GM23338 (cell line): ENCODE measurements around the gene MYO3B.

Experiments
- CREB1 ChIP-seq: fragments of 250-450 bp; sonication (Bioruptor Pico); IDR thresholded peaks from 2 replicates; pipeline ENCODE4 v1.5.0; 2020; ENCODE audit warnings: low read depth, mild to moderate bottlenecking, moderate library complexity
- CTCF ChIP-seq, 2 experiments: fragments of 200-600 bp in 1 of 2; sonication (generic) in 1 of 2; conservative IDR thresholded peaks; 2 replicates each; pipeline versions ENCODE4 v1.5.1 to v1.6.1; 2016 to 2017; ENCODE audit warnings: antibody characterized with exemption in 2 of 2, low read depth in 2 of 2, mild to moderate bottlenecking in 2 of 2, moderate library complexity in 1 of 2
- ETS1 ChIP-seq: IDR thresholded peaks from 2 replicates; pipeline ENCODE4 v1.6.1; 2016; ENCODE audit warnings: antibody characterized with exemption
- EZH2 ChIP-seq: fragments of 200-600 bp; sonication (generic); IDR thresholded peaks from one replicate; pipeline ENCODE4 v1.8.0; 2017; ENCODE audit warnings: antibody characterized with exemption, mild to moderate bottlenecking, low read depth; ENCODE audit not compliant: unreplicated experiment
- EZH2phosphoT487 ChIP-seq: fragments of 200-600 bp; sonication (generic); IDR thresholded peaks from one replicate; pipeline ENCODE4 v1.8.1; 2018; ENCODE audit warnings: antibody characterized with exemption; ENCODE audit not compliant: unreplicated experiment
- JUNB ChIP-seq: IDR thresholded peaks from one replicate; pipeline ENCODE4 v1.6.1; 2016; ENCODE audit warnings: antibody characterized with exemption; ENCODE audit not compliant: unreplicated experiment
- NANOG ChIP-seq: IDR thresholded peaks from 2 replicates; pipeline ENCODE4 v1.6.1; 2016; ENCODE audit warnings: antibody characterized with exemption, borderline replicate concordance
- POLR2AphosphoS5 ChIP-seq: IDR thresholded peaks from 2 replicates; pipeline ENCODE4 v1.6.1; 2016; ENCODE audit warnings: antibody characterized with exemption, low read depth
- REST ChIP-seq: IDR thresholded peaks from one replicate; pipeline ENCODE4 v1.6.1; 2018; ENCODE audit warnings: antibody characterized with exemption; ENCODE audit not compliant: unreplicated experiment
- STAT1 ChIP-seq: IDR thresholded peaks from one replicate; pipeline ENCODE4 v1.6.1; 2016; ENCODE audit warnings: antibody characterized with exemption; ENCODE audit not compliant: unreplicated experiment
- ZNF114 ChIP-seq: fragments of 250-450 bp; sonication (Bioruptor Pico); IDR thresholded peaks from 2 replicates; pipeline ENCODE4 v1.5.0; 2020; ENCODE audit warnings: mild to moderate bottlenecking, moderate library complexity
- ZNF331 ChIP-seq: fragments of 250-450 bp; sonication (Bioruptor Pico); IDR thresholded peaks from 2 replicates; pipeline ENCODE4 v1.5.0; 2020; ENCODE audit warnings: low read depth, mild to moderate bottlenecking, moderate library complexity
- ZNF462 ChIP-seq: fragments of 250-450 bp; sonication (Bioruptor Pico); IDR thresholded peaks from 2 replicates; pipeline ENCODE4 v1.5.0; 2020; ENCODE audit warnings: mild to moderate bottlenecking, moderate library complexity

GRCh38 chr2:170305711-170306110, 127.8 kb downstream of the MYO3B start:
- TF ChIP-seq EZH2: no peak
- TF ChIP-seq CTCF (conservative IDR thresholded peaks at IDR 0.05; ENCODE audit: low read depth in 2 of 2): no peak
- no peak for TF ChIP-seq CREB1 (CRISPR knock-in tag)
- TF ChIP-seq EZH2phosphoT487: no peak
- no peak for TF ChIP-seq JUNB
- no peak for TF ChIP-seq POLR2AphosphoS5
- TF ChIP-seq REST: no peak
- TF ChIP-seq ZNF331 (CRISPR knock-in tag): no peak
- TF ChIP-seq NANOG: no peak
- no peak for TF ChIP-seq ZNF114
- no peak for TF ChIP-seq ZNF462 (CRISPR knock-in tag)
- TF ChIP-seq STAT1: no peak
- TF ChIP-seq ETS1: no peak
